T follicular helper cell (primary cell): ENCODE results near the gene PPP5C.
"Not testable (repeated sequence)": the region's sequence is repeated elsewhere in the genome, so short reads cannot be mapped to it uniquely, and the experiment has no call there.

Experiments
- DNase-seq: peaks from one replicate; pipeline ENCODE4 v3.0.0-alpha.2; 2020; ENCODE audit warnings: low read depth
- total RNA-seq, 2 experiments: gene quantifications; one replicate each; lab custom pipeline; 2026; lab: John Stamatoyannopoulos, UW

The PPP5C gene
- total RNA-seq = 39.8 to 105 reads per million in 2 experiments

DNA sequence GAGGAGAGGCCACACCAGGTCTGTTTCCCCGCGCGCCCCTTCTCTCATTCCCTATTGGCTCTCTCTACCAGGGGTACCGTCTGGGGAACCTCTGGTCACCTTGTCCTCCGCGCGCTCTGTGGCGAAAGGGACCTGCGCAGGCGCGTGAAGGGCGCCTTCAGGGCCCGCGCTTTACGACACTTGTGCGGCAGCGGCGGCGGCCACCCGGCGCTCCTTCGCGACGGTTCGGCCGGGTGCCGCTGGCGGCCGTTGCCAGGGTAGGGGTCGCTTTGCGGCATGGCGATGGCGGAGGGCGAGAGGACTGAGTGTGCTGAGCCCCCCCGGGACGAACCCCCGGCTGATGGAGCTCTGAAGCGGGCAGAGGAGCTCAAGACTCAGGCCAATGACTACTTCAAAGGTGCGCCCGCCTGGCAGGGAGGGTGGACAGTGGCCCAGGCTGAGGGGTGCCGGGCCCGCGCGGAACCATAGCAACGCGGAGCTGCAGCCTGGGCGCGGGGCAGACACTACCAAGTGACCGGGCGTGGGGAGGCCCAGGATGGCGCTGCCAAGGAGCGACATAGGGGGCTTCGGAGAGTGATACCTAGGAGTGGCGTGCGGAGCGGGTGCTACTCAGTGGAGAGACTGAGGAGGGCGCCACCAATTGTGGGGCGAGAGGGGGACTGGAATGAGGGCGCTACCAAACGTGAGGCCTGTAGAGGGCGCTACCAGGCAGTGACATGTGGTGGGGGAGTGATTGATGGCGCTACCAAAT, at the start of gene PPP5C:
TSS of gene PPP5C (plus strand) at position 267 of the 751 bp plus-strand sequence. CDS start at position 277, 10 bp downstream.
- peak; percentile 73 for DNase-seq

DNA sequence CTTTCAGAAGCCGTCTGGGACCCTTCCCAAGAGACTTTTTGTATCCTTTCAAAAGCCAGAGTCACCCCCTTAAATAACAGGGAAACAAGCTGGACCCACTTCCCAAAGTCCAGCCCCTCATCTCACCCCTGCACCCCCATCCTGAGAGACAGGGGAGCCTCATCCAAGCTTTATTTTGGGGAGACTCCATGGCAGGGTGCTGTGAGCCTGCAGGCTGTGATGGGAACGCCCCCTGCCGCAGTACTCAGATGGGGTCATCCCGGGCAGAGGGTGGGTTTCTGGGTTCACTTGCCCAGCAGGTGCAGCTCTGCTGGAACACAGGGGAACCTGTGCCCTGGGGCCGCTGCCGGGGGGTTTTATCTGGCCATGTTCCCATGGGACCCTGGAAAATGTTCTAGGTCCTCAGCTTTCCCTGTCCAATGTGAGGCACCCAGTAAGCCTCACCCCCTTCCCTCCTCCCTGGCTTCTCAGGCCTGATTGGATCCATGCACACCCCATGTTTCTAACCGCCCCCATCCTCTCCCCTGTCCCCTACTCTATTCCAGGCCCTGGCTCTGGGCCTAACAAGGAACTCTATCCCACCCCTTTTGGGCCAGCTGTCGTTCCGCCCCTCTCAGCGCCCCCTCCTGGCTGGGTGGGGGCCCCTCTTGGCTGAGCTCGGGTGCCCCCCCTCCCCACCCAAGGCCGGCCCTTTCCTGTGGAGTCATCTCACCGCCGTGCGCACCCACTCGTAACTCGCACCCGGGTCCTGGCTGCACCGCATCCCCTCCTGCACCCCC, 49.0 kb upstream of the PPP5C start:
- no peak for DNase-seq

GRCh38 chr19:46298479-46299003, 48.3 kb upstream of the PPP5C start:
- no peak for DNase-seq

GRCh38 chr19:46299004-46299509, 47.8 kb upstream of the PPP5C start:
- no peak for DNase-seq

- DNase-seq = no peak
Observed at GRCh38 chr19:46299695-46300094, 47.2 kb upstream of the PPP5C start.

GRCh38 chr19:46303322-46303690, 43.6 kb upstream of the PPP5C start:
- DNase-seq = no peak

DNA sequence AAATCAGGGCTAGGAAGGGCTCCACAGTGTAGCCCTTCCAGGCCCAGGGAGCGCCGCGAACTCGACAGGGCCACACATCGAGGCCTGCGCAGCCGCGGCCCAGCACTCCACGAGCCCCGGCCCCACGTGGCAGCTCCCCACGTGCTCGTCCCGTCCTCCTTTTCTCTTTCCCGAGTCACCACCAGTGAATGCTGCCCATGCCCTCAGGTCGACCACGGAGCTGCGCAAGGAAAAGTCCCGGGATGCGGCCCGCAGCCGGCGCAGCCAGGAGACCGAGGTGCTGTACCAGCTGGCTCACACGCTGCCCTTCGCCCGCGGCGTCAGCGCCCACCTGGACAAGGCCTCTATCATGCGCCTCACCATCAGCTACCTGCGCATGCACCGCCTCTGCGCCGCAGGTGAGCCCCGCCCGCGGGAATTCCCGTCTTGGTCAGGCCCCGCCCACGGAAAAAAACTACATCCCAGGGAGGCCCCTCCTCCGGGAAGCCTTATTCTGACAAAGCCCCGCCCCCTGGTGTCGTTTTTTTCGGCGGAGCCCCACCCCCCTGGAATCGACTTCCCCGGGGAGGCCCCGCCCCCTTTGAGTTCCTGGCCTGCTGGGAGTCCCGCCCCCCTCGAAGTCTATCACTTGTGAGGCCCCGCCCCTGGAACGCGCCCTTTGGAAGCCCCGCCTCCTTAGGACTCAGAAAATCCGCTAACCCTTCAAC, 43.0 kb upstream of the PPP5C start:
- no peak for DNase-seq

- no peak for DNase-seq
Observed at GRCh38 chr19:46306501-46306900, 40.4 kb upstream of the PPP5C start.

- DNase-seq = no peak
Observed at GRCh38 chr19:46308510-46308909, 38.4 kb upstream of the PPP5C start.

GRCh38 chr19:46309056-46309455, 37.8 kb upstream of the PPP5C start:
- no peak for DNase-seq

GRCh38 chr19:46311444-46311843, 35.4 kb upstream of the PPP5C start:
- no peak for DNase-seq

DNA sequence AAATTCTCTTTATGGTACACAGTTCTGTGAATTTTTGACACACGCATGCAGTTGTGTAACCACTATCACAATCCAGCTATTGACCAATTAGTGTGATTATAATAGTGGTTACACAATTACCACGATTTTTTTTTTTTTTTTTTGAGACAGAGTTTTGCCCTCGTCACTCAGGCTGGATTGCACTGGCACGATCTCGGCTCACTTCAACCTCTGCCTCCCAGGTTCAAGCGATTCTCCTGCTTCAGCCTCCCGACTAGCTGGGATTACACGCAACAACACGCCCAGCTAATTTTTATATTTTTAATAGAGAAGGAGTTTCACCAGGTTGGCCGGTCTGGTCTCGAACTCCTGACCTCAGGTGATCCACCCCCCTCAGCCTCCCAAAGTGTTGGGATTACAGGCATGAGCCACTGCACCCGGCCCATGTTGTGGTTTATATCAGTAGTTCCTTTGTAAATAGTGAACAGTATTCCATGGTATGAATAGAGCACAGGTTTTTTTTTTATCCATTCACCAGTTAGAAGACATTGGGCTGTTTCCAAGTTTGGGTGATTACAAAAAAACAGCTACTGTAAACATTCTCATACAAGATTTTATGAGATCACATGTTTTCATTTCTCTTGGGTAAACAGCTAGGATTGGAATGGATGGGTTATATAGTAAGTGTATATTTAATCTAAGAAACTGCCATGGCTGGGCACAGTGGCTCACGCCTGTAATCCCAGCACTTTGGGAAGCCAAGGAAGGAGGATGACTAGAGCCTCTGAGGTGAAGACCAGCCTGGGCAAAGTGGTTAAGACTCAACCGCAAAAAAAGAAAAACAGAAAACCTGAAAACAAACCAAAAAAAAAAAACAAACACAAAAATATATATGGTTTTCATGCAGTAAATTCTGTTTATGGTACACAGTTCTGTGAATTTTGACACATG, 33.1 kb upstream of the PPP5C start:
- not testable (repeated sequence) for DNase-seq

- no peak for DNase-seq
Observed at GRCh38 chr19:46317339-46317738, 29.5 kb upstream of the PPP5C start.

GRCh38 chr19:46319613-46320012, 27.3 kb upstream of the PPP5C start:
- DNase-seq = no peak

DNA sequence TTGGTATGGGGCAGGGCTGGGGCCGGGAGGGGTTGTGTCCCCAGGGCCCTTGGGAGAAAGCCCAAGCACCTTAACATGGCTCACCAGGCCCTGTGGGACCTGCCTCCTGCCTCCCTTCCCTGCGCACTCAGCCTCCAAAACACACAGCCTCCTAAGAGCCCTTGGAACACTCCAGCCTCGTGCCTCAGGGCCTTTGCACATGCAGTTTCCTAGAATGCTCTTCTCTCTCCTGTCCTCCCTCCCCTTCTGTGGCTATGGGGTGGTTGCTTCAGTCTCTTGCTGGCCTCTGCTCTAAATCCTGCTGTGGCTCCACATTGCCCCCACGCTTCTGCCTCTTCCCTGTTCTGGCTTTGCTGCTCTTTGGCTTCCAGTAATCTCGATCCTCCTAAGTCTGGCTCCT, 26.3 kb upstream of the PPP5C start:
- DNase-seq = no peak

- DNase-seq = no peak
Observed at GRCh38 chr19:46321653-46322052, 25.2 kb upstream of the PPP5C start.

DNA sequence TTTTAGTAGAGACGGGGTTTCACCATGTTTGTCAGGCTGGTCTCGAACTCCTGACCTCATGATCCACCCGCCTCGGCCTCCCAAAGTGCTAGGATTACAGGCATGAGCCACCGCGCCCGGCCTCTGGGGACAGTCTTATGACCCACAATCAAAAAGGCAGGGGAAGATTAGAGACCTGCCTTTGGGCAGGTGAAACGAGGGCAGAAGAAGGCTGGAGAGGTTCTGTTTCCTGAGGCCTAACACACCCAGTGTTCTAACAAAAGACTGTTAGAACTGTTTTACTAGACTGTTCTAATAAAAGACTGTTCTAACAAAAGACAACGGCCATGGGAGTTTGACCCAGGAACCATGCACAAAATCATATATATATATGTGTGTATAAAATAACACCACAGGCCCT, 23.7 kb upstream of the PPP5C start:
- DNase-seq = not testable (repeated sequence)

GRCh38 chr19:46324277-46324676, 22.6 kb upstream of the PPP5C start:
- DNase-seq = no peak

DNA sequence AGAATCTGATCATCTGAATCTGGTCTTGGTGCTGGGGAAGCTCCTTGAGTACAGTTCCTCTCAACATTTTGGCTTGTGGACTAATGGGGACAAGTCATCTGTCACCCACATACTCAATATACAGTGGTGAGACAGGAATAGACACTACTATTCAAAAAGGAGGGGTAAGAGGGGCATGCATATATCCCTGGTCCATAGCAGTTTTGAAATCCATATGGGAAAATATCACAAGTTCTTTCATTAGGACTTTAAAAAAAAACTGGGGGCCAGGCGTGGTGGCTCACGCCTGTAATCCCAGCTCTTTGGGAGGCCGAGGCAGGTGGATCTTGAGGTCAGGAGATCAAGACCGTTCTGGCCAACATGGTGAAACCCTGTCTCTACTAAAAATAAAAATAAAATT, 20.3 kb upstream of the PPP5C start:
- DNase-seq = no peak

DNA sequence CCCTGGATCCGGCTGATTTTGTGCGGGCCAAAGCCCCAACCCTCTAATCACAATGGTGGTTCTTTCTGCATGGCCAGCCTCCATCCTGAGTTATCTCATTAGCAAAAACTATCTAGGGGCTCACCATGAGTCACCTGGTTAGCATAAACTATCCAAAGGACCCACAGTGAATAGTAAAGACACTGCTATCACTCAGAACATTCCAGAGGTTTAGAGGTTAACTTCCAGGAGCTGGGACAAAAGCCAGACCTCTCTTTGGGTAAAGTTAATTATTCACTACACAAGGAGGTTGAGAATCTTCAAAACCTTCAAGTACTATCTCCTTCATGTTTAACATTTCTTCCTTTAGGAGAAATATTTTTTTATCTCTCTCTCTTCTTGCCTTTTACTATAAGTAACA, 18.8 kb upstream of the PPP5C start:
- DNase-seq = no peak

GRCh38 chr19:46330319-46330918, 16.5 kb upstream of the PPP5C start:
- DNase-seq = no peak
